Central memory CD8-positive, alpha-beta T cell (primary cell): ENCODE data around the gene IGF2R.

Experiments
- ATAC-seq: fragments of 150-1000 bp; cut with Tn5 transposase; replicated peaks from 2 replicates; pipeline ENCODE4 v1.10.0; 2022; ENCODE audit warnings: mild to moderate bottlenecking, moderate FRiP score, moderate number of reproducible peaks; ENCODE audit not compliant: poor library complexity, severe bottlenecking; ENCODE audit errors: extremely low read depth
- DNase-seq, 2 donors: peaks; one replicate each; pipeline ENCODE4 v3.0.0; 2021; ENCODE audit warnings: low spot score in 2 of 2
- H3K27ac Mint-ChIP-seq: one replicate; pipeline ENCODE4 v1.8.0; 2022; ENCODE audit warnings: low read depth, mild to moderate bottlenecking, moderate library complexity, mixed read lengths
- H3K27me3 Mint-ChIP-seq: one replicate; pipeline ENCODE4 v1.8.0; 2022; ENCODE audit warnings: mixed read lengths
- H3K36me3 Mint-ChIP-seq: one replicate; pipeline ENCODE4 v1.8.0; 2022; ENCODE audit warnings: mild to moderate bottlenecking, moderate library complexity, mixed read lengths; ENCODE audit not compliant: insufficient read depth
- H3K4me1 Mint-ChIP-seq: one replicate; pipeline ENCODE4 v1.8.0; 2022; ENCODE audit warnings: mixed read lengths
- H3K4me3 Mint-ChIP-seq: one replicate; pipeline ENCODE4 v1.8.0; 2022; ENCODE audit warnings: mild to moderate bottlenecking, moderate library complexity, mixed read lengths
- H3K9me3 Mint-ChIP-seq: one replicate; pipeline ENCODE4 v1.8.0; 2022; ENCODE audit warnings: mixed read lengths

The IGF2R gene

GRCh38 chr6:159971341-159972178 is 2.7 kb downstream of the IGF2R start:
- no peak for ATAC-seq
- Mint-ChIP-seq H3K27ac (no peak overlapping the region), H3K4me3 (peak overlapping the region; percentile 86), H3K36me3 (peaks cover 7% of the 10 kb centered on the region), H3K4me1 (peaks cover 58% of the 10 kb centered on the region), H3K27me3 (no peaks in the 10 kb centered on the region), H3K9me3 (no peaks in the 10 kb centered on the region)
- DNase-seq = no peak

GRCh38 chr6:159972506-159973268 is 3.8 kb downstream of the IGF2R start:
- H3K4me3 Mint-ChIP-seq = no peak overlapping the region
- peaks cover 5% of the 10 kb centered on the region for H3K36me3 Mint-ChIP-seq
- H3K4me1 Mint-ChIP-seq = peaks cover 69% of the 10 kb centered on the region
- no peaks in the 10 kb centered on the region for H3K27me3 Mint-ChIP-seq
- H3K9me3 Mint-ChIP-seq = no peaks in the 10 kb centered on the region
- DNase-seq (peak in 1 of 2 donors; percentile 6), ATAC-seq (no peak)
- no peak overlapping the region for H3K27ac Mint-ChIP-seq

- Mint-ChIP-seq H3K27me3 (no peaks in the 10 kb centered on the region), H3K9me3 (no peaks in the 10 kb centered on the region), H3K27ac (peak overlapping the region; percentile 12), H3K36me3 (peaks cover 5% of the 10 kb centered on the region), H3K4me1 (peaks cover 76% of the 10 kb centered on the region), H3K4me3 (no peak overlapping the region)
- DNase-seq = no peak
- ATAC-seq = no peak
These were observed 4.5 kb downstream of the IGF2R start for GRCh38 chr6:159973406-159973805.

GRCh38 chr6:159973951-159974350 is 5.1 kb downstream of the IGF2R start:
- ATAC-seq = no peak
- H3K36me3 Mint-ChIP-seq = peaks cover 2% of the 10 kb centered on the region
- peak overlapping the region; percentile 12 for H3K27ac Mint-ChIP-seq
- H3K4me3 Mint-ChIP-seq = no peak overlapping the region
- DNase-seq = no peak
- no peaks in the 10 kb centered on the region for H3K9me3 Mint-ChIP-seq
- H3K27me3 Mint-ChIP-seq = no peaks in the 10 kb centered on the region
- peaks cover 81% of the 10 kb centered on the region for H3K4me1 Mint-ChIP-seq

- Mint-ChIP-seq H3K36me3 (no peaks in the 10 kb centered on the region), H3K27ac (peak overlapping the region; percentile 47), H3K9me3 (no peaks in the 10 kb centered on the region), H3K27me3 (no peaks in the 10 kb centered on the region), H3K4me3 (peak overlapping the region; percentile 4), H3K4me1 (peaks cover 90% of the 10 kb centered on the region)
- peak in 1 of 2 donors; percentile 5 for DNase-seq
- no peak for ATAC-seq
These were observed 6.0 kb downstream of the IGF2R start for GRCh38 chr6:159974932-159975331.

- DNase-seq (no peak), ATAC-seq (no peak)
- Mint-ChIP-seq H3K27ac (peak overlapping the region; percentile 93), H3K36me3 (no peaks in the 10 kb centered on the region), H3K4me3 (peak overlapping the region; percentile 76), H3K27me3 (no peaks in the 10 kb centered on the region), H3K4me1 (peaks cover 93% of the 10 kb centered on the region), H3K9me3 (no peaks in the 10 kb centered on the region)
These were observed 7.9 kb downstream of the IGF2R start for GRCh38 chr6:159976686-159977254.

- no peaks in the 10 kb centered on the region for H3K9me3 Mint-ChIP-seq
- peak overlapping the region; percentile 93 for H3K27ac Mint-ChIP-seq
- peak in 1 of 2 donors; percentile 8 for DNase-seq
These were observed 8.5 kb downstream of the IGF2R start for GRCh38 chr6:159977255-159977903.

GRCh38 chr6:159977904-159978268 is 9.0 kb downstream of the IGF2R start:
- DNase-seq (no peak), ATAC-seq (no peak)
- Mint-ChIP-seq H3K27ac (peak overlapping the region; percentile 93), H3K4me3 (peak overlapping the region; percentile 76), H3K36me3 (no peaks in the 10 kb centered on the region), H3K27me3 (no peaks in the 10 kb centered on the region), H3K9me3 (no peaks in the 10 kb centered on the region), H3K4me1 (peaks cover 97% of the 10 kb centered on the region)

More at GRCh38 chr6:159977255-159977903, 8.5 kb downstream of the IGF2R start:
- Mint-ChIP-seq H3K36me3 (no peaks in the 10 kb centered on the region), H3K4me3 (peak overlapping the region; percentile 76), H3K27me3 (no peaks in the 10 kb centered on the region), H3K4me1 (peaks cover 97% of the 10 kb centered on the region)
- ATAC-seq = no peak

- ATAC-seq (peak; percentile 24), DNase-seq (peak in 1 of 2 donors; percentile 9)
- H3K36me3 Mint-ChIP-seq = no peaks in the 10 kb centered on the region
- peak overlapping the region; percentile 93 for H3K27ac Mint-ChIP-seq
- no peaks in the 10 kb centered on the region for H3K9me3 Mint-ChIP-seq
- no peaks in the 10 kb centered on the region for H3K27me3 Mint-ChIP-seq
- peaks cover 97% of the 10 kb centered on the region for H3K4me1 Mint-ChIP-seq
- H3K4me3 Mint-ChIP-seq = peak overlapping the region; percentile 76
These were observed 9.6 kb downstream of the IGF2R start for GRCh38 chr6:159978291-159979135.

- no peaks in the 10 kb centered on the region for H3K27me3 Mint-ChIP-seq
- peak overlapping the region; percentile 76 for H3K4me3 Mint-ChIP-seq
- peak overlapping the region; percentile 93 for H3K27ac Mint-ChIP-seq
- peak; percentile 86 for ATAC-seq
- H3K9me3 Mint-ChIP-seq = no peaks in the 10 kb centered on the region
- no peaks in the 10 kb centered on the region for H3K36me3 Mint-ChIP-seq
- peaks cover 96% of the 10 kb centered on the region for H3K4me1 Mint-ChIP-seq
- peak in 1 of 2 donors; percentile 48 for DNase-seq
These were observed 10.4 kb downstream of the IGF2R start for GRCh38 chr6:159979136-159979874.

GRCh38 chr6:159980474-159980873 is 11.6 kb downstream of the IGF2R start:
- Mint-ChIP-seq H3K4me3 (peak overlapping the region; percentile 76), H3K4me1 (peaks cover 94% of the 10 kb centered on the region)

More at GRCh38 chr6:159980474-159980873, 11.6 kb downstream of the IGF2R start:
- ATAC-seq = no peak
- Mint-ChIP-seq H3K36me3 (no peaks in the 10 kb centered on the region), H3K27me3 (no peaks in the 10 kb centered on the region), H3K27ac (peak overlapping the region; percentile 72), H3K9me3 (no peaks in the 10 kb centered on the region)
- DNase-seq = peak in 1 of 2 donors; percentile 4
